Prostate gland (tissue), 2 donors: ENCODE results near the gene CEBPZOS.

ENCODE experiments used
- POLR2A ChIP-seq: fragments of 450-650 bp; IDR thresholded peaks from one replicate; pipeline ENCODE4 v1.6.1; 2016; ENCODE audit warnings: antibody characterized with exemption, mild to moderate bottlenecking
- TF ChIP-seq, protein P1 (sequence below), 4 experiments: fragments of 200-600 bp in 2 of 4; fragments of 450-650 bp in 2 of 4; sonication (generic) in 2 of 4; IDR thresholded peaks; 1 replicate in 3 of 4; 2 replicates in 1 of 4; pipeline ENCODE4 v1.5.1; 2016 to 2019; ENCODE audit warnings: antibody characterized with exemption in 4 of 4, mild to moderate bottlenecking in 2 of 4, moderate library complexity in 2 of 4

DNA sequence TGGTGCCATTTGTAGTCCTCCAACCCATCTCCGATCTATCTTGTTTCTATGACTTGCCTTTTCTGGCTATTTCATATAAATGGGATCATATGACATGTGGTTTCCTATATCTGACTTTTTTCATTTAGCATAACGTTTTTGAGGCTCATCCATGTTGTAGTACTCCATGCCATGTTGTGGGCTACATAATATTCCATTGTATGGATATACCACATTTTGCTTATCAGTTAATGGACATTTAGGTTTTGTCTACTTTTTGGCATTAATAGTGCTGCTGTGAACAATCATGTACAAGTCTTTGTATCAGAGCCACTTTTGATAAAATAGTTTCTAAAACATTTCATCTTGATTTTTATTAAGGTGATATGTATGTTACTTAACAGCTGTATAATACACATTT, 7.4 kb downstream of the CEBPZOS start:
- TF ChIP-seq, protein P1, sequence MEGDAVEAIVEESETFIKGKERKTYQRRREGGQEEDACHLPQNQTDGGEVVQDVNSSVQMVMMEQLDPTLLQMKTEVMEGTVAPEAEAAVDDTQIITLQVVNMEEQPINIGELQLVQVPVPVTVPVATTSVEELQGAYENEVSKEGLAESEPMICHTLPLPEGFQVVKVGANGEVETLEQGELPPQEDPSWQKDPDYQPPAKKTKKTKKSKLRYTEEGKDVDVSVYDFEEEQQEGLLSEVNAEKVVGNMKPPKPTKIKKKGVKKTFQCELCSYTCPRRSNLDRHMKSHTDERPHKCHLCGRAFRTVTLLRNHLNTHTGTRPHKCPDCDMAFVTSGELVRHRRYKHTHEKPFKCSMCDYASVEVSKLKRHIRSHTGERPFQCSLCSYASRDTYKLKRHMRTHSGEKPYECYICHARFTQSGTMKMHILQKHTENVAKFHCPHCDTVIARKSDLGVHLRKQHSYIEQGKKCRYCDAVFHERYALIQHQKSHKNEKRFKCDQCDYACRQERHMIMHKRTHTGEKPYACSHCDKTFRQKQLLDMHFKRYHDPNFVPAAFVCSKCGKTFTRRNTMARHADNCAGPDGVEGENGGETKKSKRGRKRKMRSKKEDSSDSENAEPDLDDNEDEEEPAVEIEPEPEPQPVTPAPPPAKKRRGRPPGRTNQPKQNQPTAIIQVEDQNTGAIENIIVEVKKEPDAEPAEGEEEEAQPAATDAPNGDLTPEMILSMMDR (IDR thresholded peaks at IDR 0.05), result no peak
- no peak for TF ChIP-seq POLR2A
